Activated T-helper 17 cell treated with anti-CD3 and anti-CD28 coated beads, Interleukin-2, amount 50 U/mL, for 72 hours (primary cell): ENCODE data around the gene ITPRID1. TPM values are rescaled to one million over a fixed set of nuclear protein-coding genes. Genes with fewer than 3 reads are reported as not detected.

Experiments used
- ATAC-seq: fragments of 150-1000 bp; cut with Tn5 transposase; replicated peaks from 2 replicates; pipeline ENCODE4 v1.10.0; 2021; ENCODE audit warnings: mild to moderate bottlenecking, moderate library complexity
- H3K27ac Mint-ChIP-seq: one replicate; pipeline ENCODE4 v1.8.0; 2022; ENCODE audit warnings: mixed read lengths
- H3K27me3 Mint-ChIP-seq: one replicate; pipeline ENCODE4 v1.8.0; 2022; ENCODE audit warnings: mixed read lengths
- H3K36me3 Mint-ChIP-seq: one replicate; pipeline ENCODE4 v1.8.0; 2022; ENCODE audit warnings: low read depth, mild to moderate bottlenecking, mixed read lengths
- H3K4me1 Mint-ChIP-seq: one replicate; pipeline ENCODE4 v1.8.0; 2022; ENCODE audit warnings: mixed read lengths
- H3K4me3 Mint-ChIP-seq: one replicate; pipeline ENCODE4 v1.8.0; 2022; ENCODE audit warnings: mild to moderate bottlenecking, mixed read lengths
- H3K9me3 Mint-ChIP-seq: one replicate; pipeline ENCODE4 v1.8.0; 2022; ENCODE audit warnings: mixed read lengths
- total RNA-seq, 2 donors: library from RNA; stranded (reverse); gene quantifications; one replicate each; pipeline ENCODE4 v1.2.3, GENCODE V29; 2022

Gene ITPRID1
- total RNA-seq, 2 donors from 2014 or later = not detected

GRCh38 chr7:31687024-31687748 is 173.3 kb downstream of the ITPRID1 start, which contains the start of gene PPP1R17:
Gene PPP1R17, plus strand, starts transcription at chr7:31687215. Its CDS starts 5,227 bp downstream, at chr7:31692442.
- no peak for ATAC-seq
- H3K27me3 Mint-ChIP-seq = no peaks in the 10 kb centered on the region
- H3K4me1 Mint-ChIP-seq = no peaks in the 10 kb centered on the region
- H3K27ac Mint-ChIP-seq = no peak within 1 kb of the TSS
- no peaks in the 10 kb centered on the region for H3K9me3 Mint-ChIP-seq
- no peak within 1 kb of the TSS for H3K4me3 Mint-ChIP-seq
- H3K36me3 Mint-ChIP-seq = no peaks in the 10 kb centered on the region

- ATAC-seq = no peak
- Mint-ChIP-seq H3K9me3 (no peaks in the 10 kb centered on the region), H3K27me3 (no peaks in the 10 kb centered on the region), H3K36me3 (no peaks in the 10 kb centered on the region), H3K4me1 (no peaks in the 10 kb centered on the region), H3K27ac (no peak overlapping the region), H3K4me3 (no peak overlapping the region)
Observed at GRCh38 chr7:31688372-31688771, 174.5 kb downstream of the ITPRID1 start.

DNA sequence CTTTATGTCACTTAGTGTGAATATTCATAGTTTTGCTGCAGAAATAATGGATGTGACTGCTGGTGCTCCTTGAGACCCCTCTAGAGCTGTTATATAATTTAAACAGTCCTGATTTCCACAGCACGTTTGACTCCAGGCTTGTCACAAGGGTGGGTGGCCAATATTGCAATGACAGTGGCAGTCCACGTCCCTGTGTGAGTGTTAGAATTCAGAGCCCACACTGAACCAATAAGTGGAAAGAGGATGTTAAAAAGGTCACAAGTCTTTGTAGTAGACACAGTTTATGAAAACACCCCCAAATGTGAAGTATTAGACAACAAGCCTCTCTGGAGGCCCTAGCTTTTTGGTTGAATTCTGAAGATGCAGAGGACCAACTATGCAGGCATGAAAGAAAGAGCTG is 175.1 kb downstream of the ITPRID1 start:
- Mint-ChIP-seq H3K9me3 (no peaks in the 10 kb centered on the region), H3K4me1 (no peaks in the 10 kb centered on the region), H3K27ac (no peak overlapping the region), H3K27me3 (no peaks in the 10 kb centered on the region), H3K4me3 (no peak overlapping the region), H3K36me3 (no peaks in the 10 kb centered on the region)
- no peak for ATAC-seq

DNA sequence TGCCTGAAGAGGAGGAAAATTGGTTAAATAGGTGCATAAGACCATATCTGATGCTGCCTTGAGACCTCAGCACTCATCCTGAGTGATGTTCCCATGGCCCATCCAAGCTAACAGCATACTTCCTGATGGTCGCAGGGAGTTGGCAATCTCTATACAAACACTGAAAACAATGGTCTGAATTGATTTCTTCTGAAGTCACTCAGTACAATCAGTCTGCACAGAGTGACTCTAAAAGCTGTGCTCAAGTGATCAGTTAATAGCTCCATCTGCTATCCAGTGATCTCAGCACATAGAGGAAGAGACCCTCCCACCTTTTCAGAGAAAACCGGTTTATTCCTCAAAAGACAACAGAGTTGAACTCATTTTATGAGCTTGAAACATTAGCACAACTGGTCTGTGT is 177.0 kb downstream of the ITPRID1 start:
- H3K4me1 Mint-ChIP-seq = no peaks in the 10 kb centered on the region
- H3K9me3 Mint-ChIP-seq = peaks cover 5% of the 10 kb centered on the region
- H3K27me3 Mint-ChIP-seq = no peaks in the 10 kb centered on the region
- no peaks in the 10 kb centered on the region for H3K36me3 Mint-ChIP-seq
- H3K4me3 Mint-ChIP-seq = no peak overlapping the region
- H3K27ac Mint-ChIP-seq = no peak overlapping the region
- ATAC-seq = no peak

DNA sequence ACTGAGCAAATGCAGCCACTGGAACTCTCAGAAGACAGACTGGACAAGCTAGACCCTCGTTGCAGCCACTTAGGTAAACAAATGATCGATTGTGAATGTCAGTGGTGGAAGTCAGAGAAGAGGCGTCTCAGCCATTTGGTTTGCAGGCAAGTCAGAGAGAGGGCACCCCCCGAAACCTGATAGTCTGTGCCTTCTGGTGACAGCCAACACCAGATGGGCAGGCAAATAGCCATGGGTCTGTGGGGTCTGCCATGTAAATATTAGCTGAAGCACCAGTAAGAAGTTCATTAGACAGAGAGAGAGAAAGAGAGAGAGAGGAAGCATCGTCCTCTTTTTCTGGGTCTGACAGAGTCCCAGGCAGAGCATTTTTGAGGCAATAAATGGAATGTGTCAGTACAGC is 178.6 kb downstream of the ITPRID1 start:
- Mint-ChIP-seq H3K9me3 (peaks cover 5% of the 10 kb centered on the region), H3K27me3 (no peaks in the 10 kb centered on the region), H3K36me3 (no peaks in the 10 kb centered on the region), H3K4me3 (no peak overlapping the region), H3K27ac (no peak overlapping the region), H3K4me1 (no peaks in the 10 kb centered on the region)
- no peak for ATAC-seq

DNA sequence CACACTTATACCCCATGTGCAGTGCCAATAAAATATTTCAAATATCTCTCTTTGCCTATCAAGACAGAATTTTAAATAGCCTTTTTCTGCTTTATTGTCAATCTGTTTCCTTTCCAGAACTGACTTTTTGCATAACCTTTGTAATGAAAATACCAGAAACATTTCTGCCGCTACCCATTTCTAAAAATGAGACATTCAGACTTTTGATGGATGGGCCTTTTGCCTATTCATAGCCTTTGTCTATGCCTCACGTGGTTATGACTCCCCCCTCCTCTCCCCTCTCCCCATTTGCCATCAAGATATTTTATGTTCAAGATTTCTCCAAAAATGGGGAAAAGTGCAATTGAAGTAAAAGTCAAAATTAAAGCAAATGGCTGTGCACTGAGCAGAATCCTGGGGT is 179.0 kb downstream of the ITPRID1 start:
- peaks cover 5% of the 10 kb centered on the region for H3K9me3 Mint-ChIP-seq
- no peak overlapping the region for H3K4me3 Mint-ChIP-seq
- H3K4me1 Mint-ChIP-seq = no peaks in the 10 kb centered on the region
- no peak for ATAC-seq
- H3K36me3 Mint-ChIP-seq = no peaks in the 10 kb centered on the region
- H3K27ac Mint-ChIP-seq = no peak overlapping the region
- no peaks in the 10 kb centered on the region for H3K27me3 Mint-ChIP-seq

DNA sequence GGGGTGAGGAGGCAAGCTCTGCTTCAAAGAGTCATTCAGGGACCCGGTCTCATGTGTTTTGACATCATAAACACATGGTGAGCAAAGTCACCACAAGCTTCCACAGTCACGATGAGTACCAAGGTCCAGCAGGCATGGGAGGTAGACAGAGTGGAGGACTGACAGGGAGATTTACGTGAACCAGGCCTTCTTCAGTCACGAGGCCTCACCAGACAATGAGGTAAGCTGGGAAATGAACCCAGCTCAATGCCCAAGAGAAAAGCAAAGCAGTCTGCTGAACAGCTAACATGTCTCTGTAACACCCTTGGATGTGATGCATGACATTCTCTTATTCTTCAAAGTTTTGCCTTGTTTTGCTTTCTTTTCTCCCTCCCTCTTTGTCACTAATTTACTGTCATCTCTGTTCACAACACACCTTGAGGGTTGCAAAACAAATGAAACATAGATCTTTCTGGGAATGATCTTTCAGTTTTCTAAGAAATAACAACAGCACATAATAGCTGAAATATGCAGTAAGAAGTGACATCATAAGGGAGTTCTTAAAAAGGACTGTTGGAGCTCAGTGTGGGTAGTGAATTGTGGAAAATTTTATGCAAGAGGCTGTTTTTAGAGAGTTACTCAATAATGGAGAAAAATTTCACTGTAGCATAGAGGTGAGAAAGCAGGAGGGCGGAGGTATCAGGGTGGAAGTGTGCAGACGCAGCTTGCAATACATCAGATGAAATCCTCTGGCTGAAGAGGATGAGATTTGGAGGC is 182.1 kb downstream of the ITPRID1 start:
- Mint-ChIP-seq H3K9me3 (peaks cover 8% of the 10 kb centered on the region), H3K27me3 (no peaks in the 10 kb centered on the region), H3K27ac (no peak overlapping the region), H3K4me3 (no peak overlapping the region), H3K36me3 (no peaks in the 10 kb centered on the region), H3K4me1 (no peaks in the 10 kb centered on the region)
- no peak for ATAC-seq

GRCh38 chr7:31699050-31699449 is 185.2 kb downstream of the ITPRID1 start:
- Mint-ChIP-seq H3K27ac (no peak overlapping the region), H3K4me1 (no peaks in the 10 kb centered on the region), H3K9me3 (peaks cover 8% of the 10 kb centered on the region), H3K27me3 (no peaks in the 10 kb centered on the region), H3K36me3 (no peaks in the 10 kb centered on the region), H3K4me3 (no peak overlapping the region)
- no peak for ATAC-seq

DNA sequence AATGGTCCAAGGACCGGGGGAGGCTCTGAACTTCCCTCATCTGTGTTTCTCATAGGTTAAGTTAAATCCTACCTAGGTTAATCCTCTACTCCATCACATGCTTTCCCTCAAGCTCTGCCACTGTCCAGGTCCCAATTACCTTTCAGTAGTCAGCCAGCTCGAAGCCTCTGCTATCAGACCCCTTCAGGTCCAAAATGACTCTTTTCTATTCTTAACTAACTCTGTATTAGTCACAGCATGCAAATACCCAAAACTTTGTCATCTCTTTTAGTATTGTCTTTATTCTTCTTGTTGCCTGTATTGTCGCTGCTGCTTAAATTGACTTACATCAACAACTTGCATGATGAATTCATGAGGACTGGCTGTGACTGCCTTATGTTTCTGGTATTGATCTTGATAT is 188.5 kb downstream of the ITPRID1 start:
- ATAC-seq = no peak
- H3K4me3 Mint-ChIP-seq = no peak overlapping the region
- no peaks in the 10 kb centered on the region for H3K27me3 Mint-ChIP-seq
- no peak overlapping the region for H3K27ac Mint-ChIP-seq
- H3K36me3 Mint-ChIP-seq = no peaks in the 10 kb centered on the region
- no peaks in the 10 kb centered on the region for H3K4me1 Mint-ChIP-seq
- H3K9me3 Mint-ChIP-seq = peaks cover 3% of the 10 kb centered on the region

- Mint-ChIP-seq H3K4me1 (no peaks in the 10 kb centered on the region), H3K27me3 (no peaks in the 10 kb centered on the region), H3K36me3 (no peaks in the 10 kb centered on the region), H3K4me3 (no peak overlapping the region), H3K9me3 (peaks cover 5% of the 10 kb centered on the region), H3K27ac (no peak overlapping the region)
- ATAC-seq = no peak
Observed at GRCh38 chr7:31705377-31705776, 191.5 kb downstream of the ITPRID1 start.

GRCh38 chr7:31707089-31707488 is 193.2 kb downstream of the ITPRID1 start:
- Mint-ChIP-seq H3K4me1 (no peaks in the 10 kb centered on the region), H3K4me3 (no peak overlapping the region), H3K27me3 (no peaks in the 10 kb centered on the region), H3K9me3 (peaks cover 5% of the 10 kb centered on the region), H3K27ac (no peak overlapping the region), H3K36me3 (no peaks in the 10 kb centered on the region)
- no peak for ATAC-seq

Other genes with a start within 250 kb of the ITPRID1 start
- gene NEUROD6, start 173.4 kb upstream of the ITPRID1 start, total RNA-seq = not detected
- not detected for gene PPP1R17, start 173.1 kb downstream of the ITPRID1 start, total RNA-seq